ENCODE data around the gene FOXI1.
"Not testable (repeated sequence)": the region's sequence is repeated elsewhere in the genome, so short reads cannot be mapped to it uniquely, and the experiment has no call there.

The FOXI1 gene

GRCh38 chr5:170094329-170094728 lies 11.4 kb upstream of the FOXI1 start:
- not testable (repeated sequence) for DNase-seq

- no peak for DNase-seq
Observed at GRCh38 chr5:170095646-170096045, 10.1 kb upstream of the FOXI1 start.

GRCh38 chr5:170097934-170098333 lies 7.8 kb upstream of the FOXI1 start:
- DNase-seq = no peak

- DNase-seq = peak; percentile 16
Observed at GRCh38 chr5:170100066-170100943, 5.4 kb upstream of the FOXI1 start.

- DNase-seq = no peak
Observed at GRCh38 chr5:170103447-170103846, 2.2 kb upstream of the FOXI1 start.

DNA sequence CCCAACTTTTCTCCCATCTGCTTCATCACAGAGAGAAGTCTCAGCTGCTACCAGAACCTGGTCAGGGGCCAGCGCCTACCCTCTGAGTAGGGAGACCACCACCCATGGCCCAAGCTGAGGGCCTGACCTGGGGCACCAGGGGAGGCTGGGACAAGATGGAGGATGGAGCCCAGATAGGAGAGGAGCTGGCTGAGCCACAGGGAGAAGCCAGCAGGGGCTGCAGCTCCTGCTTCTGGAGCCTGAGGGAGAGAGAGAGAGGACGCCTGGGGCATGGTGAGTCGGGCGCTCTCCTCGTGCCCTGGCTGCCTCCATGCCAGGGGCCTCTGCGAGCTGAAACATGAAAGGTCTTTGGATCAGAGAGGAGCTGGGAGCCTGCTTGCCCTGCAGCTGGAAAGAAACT lies 1.4 kb upstream of the FOXI1 start:
- no peak for DNase-seq

DNA sequence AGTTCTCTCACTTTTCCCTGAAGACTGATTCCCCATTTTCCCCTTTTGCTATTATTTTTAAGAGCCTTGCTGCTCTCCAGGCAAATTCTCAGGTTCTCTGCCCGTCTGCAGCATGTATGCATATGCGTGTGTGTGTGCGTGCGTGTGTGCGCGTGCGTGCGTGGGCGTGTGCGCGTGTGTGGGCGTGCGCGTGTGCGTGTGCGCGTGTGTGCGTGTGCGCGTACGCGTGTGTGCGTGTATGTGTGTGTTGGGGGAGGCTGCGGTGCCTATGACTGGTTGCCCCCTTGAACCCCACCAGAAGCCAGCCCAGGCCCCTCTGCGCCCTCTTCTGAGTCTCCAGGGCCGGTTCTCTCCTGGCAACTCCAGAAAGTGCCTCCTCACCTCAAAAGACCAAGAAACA lies 987 bp upstream of the FOXI1 start:
- no peak for DNase-seq

DNA sequence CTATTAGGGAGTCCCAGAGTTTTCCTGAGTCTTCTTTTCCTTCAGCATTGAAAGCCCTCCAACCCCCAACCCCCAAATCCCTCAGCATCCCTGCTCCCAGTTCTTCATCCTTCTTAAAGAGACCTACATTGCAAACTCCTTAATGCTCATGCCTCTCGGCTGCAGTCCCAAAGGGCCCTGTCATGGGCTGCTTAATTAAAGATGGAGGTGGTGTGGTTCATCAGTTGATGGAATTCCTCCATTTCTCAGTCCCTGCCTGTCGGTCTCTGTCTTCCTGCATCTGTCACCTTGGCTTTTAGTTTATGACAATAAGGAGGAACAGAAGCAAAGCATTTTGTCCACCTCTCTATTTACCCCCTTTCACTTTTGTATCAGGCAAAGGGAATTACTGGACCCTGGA lies 2.0 kb downstream of the FOXI1 start:
- no peak for DNase-seq

DNA sequence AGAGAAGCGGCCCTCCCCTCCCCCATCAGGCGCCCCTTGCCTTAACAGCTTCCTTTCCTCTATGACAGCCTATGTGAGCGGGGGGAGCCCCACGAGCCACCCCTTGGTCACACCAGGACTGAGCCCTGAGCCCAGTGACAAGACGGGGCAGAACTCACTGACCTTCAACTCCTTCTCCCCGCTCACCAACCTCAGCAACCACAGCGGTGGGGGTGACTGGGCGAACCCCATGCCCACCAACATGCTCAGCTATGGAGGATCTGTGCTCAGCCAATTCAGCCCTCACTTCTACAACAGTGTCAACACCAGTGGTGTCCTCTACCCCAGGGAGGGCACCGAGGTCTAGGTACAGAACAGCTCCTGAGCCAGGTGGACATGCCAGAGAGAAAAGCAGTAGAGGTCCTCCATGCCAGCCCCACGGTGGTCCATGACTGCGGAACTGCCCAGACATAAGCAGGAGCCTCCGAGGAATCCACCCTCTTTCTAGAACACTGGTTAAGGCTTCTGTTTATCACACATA lies 2.6 kb downstream of the FOXI1 start:
- no peak for DNase-seq

GRCh38 chr5:170109059-170110031 lies 3.6 kb downstream of the FOXI1 start:
- no peak for DNase-seq

- DNase-seq = no peak
Observed at GRCh38 chr5:170110403-170111087, 4.8 kb downstream of the FOXI1 start.

- DNase-seq = no peak
Observed at GRCh38 chr5:170111088-170111785, 5.5 kb downstream of the FOXI1 start.

GRCh38 chr5:170112876-170113521 lies 7.3 kb downstream of the FOXI1 start:
- no peak for DNase-seq

GRCh38 chr5:170113522-170113900 lies 7.8 kb downstream of the FOXI1 start:
- DNase-seq = no peak

DNA sequence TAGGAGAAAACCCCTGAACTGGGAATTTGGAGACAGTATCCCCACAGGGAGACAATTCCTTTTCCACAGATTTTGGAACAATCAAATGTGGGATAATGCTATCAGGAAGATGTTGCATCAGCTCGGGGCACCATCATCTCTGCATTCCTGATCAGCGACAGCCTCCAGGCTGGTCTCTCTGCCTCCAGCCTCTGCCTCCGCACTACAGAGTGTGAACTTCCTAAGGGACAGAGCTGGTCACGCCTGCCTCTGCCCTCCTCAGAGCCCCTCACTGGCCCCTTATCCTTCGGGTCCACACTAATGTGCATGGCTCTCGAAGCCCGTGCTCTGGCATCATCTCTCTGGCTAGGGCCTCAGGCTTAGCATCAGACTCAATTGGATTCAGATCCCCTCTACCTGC lies 8.6 kb downstream of the FOXI1 start:
- no peak for DNase-seq

GRCh38 chr5:170115925-170116324 lies 10.2 kb downstream of the FOXI1 start:
- no peak for DNase-seq

DNA sequence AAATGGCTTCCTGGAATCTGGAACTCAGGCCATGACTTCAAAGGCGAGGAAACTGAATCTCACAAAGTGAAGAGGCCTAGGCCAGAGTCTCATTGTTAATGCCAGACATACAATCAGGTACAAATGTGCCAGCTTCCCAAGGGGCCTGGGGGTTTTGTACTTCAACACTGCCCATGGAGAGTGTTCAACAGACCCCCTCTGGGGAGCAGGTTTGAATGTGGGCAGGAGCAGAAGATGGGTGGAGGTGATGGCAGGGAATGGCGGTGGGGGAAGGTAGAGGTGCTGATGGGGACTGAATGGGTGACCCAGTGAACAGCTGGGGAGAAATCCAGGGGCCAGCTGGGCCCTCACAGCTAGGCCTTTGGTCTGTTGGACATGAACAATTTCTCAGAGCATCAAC lies 12.0 kb downstream of the FOXI1 start:
- DNase-seq = no peak

GRCh38 chr5:170120576-170120975 lies 14.9 kb downstream of the FOXI1 start:
- DNase-seq = peak; percentile 4

GRCh38 chr5:170121321-170121720 lies 15.6 kb downstream of the FOXI1 start:
- DNase-seq = no peak

DNA sequence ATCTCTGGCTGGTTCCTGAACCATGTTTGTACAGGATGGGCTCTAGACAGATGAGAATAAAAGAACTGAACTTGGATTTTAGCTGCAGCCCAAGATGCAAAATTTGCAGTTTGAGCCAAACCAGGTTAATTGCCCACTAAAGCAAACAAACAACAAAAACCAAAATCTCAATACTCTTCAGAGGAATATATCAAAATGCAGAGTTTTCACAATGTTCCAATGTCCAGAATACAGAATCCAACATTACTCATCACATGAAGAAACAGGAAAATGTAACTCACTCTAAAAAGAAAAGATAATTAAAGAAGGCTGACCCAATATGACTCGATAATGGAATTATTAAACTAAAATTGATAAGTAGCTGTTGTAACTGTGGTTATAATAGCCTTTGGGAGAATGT lies 20.4 kb downstream of the FOXI1 start:
- no peak for DNase-seq

- no peak for DNase-seq
Observed at GRCh38 chr5:170126626-170127025, 20.9 kb downstream of the FOXI1 start.

DNA sequence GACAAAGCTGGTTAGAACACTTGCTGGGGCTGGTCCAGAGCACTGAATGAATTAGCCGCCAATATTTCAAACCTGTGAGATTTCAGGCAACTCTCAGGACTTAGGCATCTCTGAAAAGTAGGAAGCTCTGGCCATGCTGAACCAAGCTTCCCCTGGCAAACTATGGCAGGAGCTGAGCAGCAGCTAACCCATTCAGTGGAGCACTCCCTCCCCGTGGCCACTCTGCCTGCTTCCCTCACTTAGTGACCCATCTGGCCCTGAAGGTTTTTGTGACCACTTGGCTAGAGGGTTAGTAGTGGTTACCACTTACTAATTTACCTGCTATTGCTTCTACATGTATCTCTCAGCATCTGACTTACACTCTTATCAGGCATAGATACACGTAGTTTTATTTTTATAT lies 25.5 kb downstream of the FOXI1 start:
- no peak for DNase-seq

All from NCI-H226 (cell line).